Muscle of back (tissue), 11 donors: ENCODE measurements around the gene REV3L. TPM values are rescaled to one million over a fixed set of nuclear protein-coding genes. Genes with fewer than 3 reads are reported as not detected.
A peak's percentile ranks its signal among the peaks of the same experiment; 100 is the strongest.
"Not testable (repeated sequence)": the region's sequence is repeated elsewhere in the genome, so short reads cannot be mapped to it uniquely, and the experiment has no call there.

Experiments used
- DNase-seq, 3 donors: peaks; one replicate each; pipeline versions ENCODE4 v3.0.0 to v3.0.0-alpha.2; 2013
- polyA plus RNA-seq, 10 donors: library from polyadenylated mRNA; unstranded; fragments of 120-200 nt; gene quantifications; one replicate each; pipeline ENCODE4 v1.2.1, GENCODE V29; 2013; ENCODE audit not compliant: insufficient read length in 10 of 10

REV3L gene
- polyA plus RNA-seq, 10 donors, result 31.2 to 56.7 (median 38.8) TPM

DNA sequence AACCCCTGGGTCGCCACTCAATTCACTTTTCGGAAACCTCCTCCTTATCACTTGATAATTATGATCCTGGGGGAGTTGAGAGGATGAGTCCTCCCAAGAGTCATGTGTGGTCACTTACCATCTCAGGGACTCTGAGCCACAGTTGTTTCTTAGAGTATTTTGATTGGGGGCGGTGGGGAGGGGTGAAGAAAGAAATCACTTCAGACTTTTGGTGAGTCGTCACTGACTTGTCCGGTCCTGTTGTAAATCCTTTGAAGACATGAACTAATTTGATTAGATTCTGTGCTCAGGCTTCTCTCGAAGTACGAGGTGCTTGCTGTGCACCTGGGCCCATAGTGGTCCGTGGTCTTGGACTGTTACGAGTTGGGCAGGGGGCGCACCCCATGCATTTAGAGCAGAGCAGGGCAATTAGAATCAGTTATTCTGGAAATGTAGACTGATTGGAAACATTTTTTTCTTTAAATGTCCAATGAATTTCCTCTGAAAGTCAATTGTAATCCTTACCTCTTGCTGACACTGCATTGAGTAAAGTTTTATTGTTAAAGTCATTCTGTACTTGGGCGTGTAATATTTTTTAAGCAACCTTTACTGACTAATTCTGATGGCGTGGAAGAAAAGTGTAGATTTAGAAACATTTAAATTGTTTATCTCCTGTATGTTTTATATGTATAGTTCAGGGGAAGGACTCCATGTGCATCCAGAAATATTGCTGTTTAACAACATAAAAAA is 222.3 kb downstream of the REV3L start:
- no peak for DNase-seq

DNA sequence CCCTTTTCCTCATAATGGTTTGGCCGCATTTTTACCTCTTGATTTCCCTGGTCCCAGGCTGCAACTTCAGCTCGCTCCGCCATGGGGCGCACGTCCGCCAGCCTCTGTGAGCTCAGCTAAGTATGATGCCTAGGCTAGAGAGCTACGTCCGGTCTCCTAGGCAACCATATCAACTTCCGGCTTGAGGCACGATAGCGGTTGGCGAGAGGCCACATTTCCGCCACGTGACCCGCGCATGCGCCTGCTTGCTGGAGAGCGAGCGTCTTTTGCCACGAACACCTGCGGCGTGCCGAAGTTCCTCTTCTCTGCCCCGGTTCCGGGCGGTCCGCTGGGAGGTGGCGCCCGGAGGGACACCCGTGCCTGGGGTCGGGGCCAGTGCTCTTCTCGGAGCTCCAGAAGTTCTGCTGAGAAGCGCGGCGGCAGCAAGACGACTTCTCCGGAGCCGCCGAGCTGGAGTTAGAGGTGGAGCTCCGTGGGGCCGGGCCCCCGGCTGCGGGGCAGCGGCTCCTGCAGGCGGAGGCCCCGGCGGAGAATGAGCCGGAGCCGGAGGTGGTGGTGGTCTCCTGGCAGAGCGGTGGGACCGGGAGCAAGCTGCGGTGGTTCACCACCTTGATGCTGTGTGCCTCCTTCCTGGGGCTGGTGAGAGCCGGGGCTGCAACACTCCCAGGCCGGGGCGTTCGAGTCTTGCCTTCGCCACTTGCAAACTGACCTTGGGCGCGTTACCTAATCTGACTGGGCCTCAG is 223.8 kb downstream of the REV3L start:
- DNase-seq, result peak; percentile 99 to 100 (median 100)

DNA sequence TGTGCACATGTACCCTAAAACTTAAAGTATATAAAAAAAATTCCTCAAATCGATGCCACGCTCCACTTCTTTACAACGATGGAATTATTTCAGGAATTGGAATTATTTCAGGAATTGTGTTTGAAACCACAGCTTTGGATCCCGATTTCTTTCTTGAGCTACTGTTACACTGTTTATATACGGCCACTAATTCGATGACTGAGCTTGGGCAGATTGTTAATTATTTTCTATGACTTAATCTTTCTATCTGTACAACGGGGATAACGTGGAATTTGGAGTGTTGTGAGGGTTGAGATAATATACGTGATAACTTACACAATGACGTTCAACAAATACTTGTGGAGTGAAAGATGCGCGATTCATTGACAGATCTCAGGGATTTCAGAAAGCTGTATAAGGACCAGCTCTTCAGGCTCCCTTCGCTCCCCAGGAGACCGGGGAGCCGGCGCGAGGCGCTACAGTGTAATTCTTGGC is 224.4 kb downstream of the REV3L start:
- DNase-seq, result no peak

DNA sequence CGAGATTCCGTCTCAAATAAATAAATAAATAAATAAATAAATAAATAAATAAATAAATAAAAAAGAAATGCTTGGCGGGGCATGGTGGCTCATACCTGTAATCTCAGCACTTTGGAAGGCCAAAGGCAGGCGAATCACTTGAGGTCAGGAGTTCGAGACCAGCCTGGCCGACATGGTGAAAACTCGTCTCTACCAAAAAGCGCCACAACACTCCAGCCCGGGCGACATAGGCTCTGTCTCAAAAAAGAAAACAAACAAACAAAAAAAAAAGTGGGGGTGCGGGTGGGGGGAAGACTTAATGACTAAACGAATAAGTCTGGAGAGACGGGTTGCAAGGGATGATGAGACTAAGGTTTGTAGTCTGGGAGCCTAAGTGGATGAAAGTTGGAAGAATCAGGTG is 225.0 kb downstream of the REV3L start:
- DNase-seq, result no peak

DNA sequence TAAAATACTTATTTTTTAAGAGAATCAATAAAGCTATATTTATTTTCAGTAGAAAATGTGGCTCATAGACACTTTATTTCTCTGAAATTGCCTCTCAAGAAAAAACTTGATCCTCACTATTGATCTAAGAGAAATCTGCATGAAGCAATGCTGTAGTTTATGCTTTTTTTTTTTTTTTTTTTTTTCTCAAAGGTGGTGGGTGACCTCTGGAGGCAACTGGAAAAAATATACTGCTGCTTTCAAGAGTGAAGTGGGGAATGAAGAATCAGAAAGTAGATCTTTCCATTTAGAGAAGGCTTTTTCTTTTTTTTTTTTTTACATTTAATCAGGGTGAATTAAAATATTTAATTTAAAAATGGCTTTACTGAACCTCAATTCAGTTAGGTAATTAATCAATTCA is 226.4 kb downstream of the REV3L start:
- no peak for DNase-seq

DNA sequence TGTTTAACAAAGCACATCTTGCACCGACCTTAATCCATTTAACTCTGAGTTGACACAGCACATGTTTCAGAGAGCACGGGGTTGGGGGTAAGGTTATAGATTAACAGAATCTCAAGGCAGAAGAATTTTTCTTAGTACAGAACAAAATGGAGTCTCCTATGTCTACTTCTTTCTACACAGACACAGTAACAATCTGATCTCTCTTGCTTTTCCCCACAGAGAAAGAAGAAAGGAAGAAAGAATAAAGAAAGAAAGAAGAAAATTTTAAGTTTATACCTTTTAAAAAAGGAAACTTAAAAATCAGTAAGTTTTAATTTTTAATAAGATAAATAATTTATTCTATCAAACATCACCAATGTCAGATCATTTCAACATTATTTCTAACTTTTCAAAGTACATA is 227.2 kb downstream of the REV3L start:
- not testable (repeated sequence) for DNase-seq

DNA sequence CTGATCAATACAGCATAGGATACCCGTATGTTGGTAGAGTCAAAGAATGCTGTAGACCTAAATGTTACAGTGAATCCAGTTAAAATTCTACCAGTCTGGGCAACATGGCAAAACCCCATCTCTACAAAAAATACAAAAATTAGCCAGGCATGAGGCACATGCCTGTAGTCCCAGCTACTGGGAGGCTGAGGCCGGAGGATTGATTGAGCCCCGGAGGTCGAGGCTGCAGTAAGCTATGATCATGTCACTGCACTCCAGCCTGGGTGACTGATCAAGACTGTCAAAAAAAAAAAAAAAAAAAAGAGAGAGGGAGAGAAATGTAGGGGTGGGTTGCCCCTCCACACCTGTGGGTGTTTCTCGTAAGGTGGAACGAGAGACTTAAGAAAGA is 228.2 kb downstream of the REV3L start:
- DNase-seq, result no peak

DNA sequence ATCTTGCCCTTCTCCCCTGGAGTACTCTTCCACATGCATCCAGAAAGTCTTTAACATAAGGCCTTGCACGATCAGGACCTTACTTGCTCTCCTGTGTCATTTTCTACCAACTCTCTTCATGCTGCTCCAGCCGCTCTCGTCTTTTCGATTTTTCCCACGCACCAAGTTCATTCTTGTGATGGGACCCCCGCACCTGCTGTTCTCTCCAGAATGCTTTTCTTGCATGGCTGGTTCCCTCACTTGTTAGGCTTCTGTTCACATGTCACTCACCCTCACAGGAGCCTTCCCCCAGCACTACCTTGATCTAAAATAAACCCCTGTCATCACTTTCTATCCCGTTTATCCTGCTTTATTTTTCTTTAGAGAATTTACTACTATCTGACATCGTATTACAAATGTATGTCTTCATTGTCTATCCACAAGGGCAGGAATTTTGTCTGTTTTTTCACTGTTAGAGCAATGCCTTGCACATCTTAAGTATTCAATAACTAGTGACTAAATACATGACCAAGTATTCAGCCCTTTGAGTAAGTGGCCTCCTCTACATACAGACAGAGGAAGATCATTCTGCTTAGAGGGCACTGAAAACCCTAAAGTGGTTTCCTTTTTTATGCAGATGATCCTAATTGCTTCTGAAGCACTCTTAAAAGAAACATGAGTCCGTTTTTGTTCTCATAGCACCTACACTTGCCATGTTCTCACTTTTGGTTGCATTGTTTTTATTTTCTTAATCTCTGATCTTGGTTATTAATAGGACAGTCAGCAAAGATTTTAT is 228.8 kb downstream of the REV3L start:
- no peak for DNase-seq

DNA sequence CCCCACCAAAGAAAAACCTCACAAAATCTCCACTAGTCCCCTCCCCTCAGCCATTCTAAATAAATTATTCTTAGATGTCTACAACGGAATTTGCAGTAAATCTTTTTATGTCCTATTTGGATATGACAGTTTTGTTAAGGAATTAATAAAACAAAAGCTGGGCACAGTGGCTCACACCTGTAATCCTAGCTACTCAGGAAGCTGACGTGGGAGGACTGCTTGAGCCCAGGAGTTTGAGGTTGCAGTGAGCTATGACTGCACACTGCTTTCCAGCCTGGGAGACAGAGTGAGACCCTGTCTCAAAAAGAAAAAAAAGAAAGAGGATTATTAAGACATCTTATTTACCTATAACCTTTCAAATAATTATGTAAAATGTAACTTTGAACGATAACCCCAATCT is 230.3 kb downstream of the REV3L start:
- DNase-seq, result no peak

DNA sequence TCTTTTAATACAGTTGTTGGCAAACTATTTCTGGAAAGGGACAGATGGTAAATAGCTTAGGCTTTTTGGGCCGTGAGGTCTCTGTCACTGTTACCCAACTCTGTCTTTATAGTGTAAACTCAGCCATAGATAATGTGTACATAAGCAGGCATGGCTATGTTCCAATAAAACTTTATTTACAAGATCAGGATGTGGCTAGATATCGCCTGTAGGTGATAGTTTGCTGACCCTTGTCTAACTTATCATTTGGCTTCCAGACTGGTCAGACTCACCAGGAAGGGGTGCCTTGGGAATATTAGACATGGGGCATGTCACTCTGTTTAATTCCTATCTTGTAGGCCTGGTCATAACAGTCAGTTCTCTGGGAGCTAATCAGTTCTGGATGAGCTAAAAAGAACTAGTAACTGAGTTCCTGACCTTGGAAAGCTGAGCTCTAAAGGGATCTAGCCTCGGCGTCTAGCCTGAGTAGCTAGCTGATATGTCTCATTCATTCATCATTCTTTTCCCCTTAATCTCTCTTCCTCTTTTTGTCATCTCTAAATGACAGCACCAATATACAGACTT is 232.1 kb downstream of the REV3L start:
- no peak for DNase-seq

Other genes with a start within 250 kb of the REV3L start
- gene TRAF3IP2, start 122.7 kb upstream of the REV3L start, polyA plus RNA-seq, result 10 to 100 TPM in 8 of 10 donors, 1 to 10 TPM in 2; 9.8 to 18.7 (median 11.9) TPM